ENCODE measurements around the gene MRPL33.
"Not testable (repeated sequence)": the region's sequence is repeated elsewhere in the genome, so short reads cannot be mapped to it uniquely, and the experiment has no call there.

MRPL33 gene

DNA sequence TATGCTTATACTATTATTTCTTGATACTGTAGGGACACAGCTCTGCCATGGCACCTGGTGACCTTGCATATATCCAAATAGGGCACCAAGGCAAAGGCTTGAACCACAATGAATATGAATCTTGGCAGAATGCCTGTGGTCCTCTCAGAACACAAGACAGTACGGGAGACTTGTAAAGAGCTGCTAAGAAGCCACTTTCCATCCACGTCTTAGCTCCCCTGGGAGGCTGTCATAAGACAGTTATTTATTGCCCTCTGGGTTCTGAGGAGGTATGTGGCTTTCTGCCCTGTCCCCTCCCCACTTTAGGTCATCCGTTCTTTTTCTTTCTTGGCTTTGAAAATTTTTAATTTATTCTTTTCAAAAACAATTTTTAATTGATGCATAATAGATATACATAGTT is 29.8 kb upstream of the MRPL33 start:
- DNase-seq (ENCODE audit: low spot score): no peak

DNA sequence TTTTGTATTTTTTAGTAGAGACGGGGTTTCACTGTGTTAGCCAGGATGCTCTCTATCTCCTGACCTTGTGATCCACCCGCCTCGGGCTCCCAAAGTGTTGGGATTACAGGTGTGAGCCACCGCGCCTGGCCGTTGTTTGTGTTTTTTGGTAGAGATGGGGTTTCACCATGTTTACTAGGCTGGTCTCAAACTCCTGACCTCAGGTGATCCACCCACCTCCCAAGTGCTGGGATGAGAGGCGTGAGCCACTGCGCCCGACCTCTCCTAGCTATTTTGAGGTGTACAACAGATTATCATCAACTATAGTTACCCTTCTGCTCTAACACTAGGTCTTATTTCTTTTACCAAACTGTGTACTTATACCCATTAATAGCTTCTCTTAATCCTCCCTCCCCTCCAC is 28.9 kb upstream of the MRPL33 start:
- DNase-seq (ENCODE audit: low spot score): no peak

DNA sequence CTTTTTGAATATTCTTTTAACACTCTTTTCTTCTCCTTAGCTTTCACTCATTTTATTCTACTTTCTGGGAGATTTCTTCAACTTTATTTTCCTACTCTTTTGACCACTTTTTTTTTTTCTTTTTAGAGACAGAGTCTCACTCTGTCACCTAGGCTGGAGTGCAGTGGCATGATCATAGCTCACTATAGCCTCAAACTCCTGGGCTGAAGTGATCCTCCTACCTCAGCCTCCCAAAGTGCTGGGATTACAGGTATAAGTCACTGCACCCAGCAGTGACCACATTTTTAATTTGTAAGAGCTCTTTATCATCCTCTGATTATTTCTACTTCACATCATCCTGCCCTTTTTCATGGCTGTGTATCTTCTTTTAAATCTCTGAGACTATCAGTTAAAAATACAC is 26.0 kb upstream of the MRPL33 start:
- DNase-seq (ENCODE audit: low spot score): not testable (repeated sequence)

DNA sequence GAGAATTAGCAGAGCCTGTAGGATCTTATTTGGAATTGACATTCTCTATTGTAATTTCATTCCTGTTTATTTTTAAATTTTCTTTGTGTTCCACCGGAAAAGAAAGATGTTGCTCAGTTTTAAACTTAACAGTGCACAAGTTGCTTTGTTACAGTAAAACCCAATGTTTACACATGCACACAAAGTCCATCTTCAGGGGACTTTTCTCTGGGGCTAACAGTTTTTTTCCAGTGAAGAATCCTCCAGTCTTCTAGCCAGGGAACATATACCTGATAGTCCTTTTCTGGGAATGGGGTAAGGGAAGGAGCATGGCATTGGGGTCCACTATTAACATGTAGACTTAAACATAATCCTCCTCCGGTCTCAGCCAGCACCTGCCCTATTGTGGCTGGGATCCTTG is 25.2 kb upstream of the MRPL33 start:
- DNase-seq (ENCODE audit: low spot score): no peak

DNA sequence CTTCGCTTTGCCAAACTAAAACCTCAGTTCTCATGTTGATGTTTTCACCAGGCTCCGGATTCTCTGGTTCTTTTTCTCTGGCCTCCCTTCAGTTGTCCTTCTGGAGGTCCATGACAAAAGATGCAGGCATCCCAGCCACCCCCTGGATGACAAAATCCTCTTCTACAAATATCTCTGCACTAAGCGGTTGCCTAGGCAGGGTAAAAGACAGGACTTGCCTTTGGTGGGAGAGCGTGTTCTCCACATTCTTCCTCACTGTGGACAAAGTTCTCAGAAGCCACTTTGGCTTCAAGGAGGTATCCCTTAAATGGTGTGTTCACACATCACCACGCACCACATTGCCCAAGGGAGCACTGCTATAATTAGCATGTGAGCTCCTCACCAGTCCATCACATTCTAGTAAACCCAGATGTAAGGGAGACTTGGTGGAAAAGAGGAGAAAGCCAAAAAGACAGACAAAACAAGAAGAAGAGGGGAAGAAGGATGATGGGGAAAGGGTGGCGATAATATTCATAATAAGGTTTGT is 23.6 kb upstream of the MRPL33 start:
- DNase-seq (ENCODE audit: low spot score): no peak

DNA sequence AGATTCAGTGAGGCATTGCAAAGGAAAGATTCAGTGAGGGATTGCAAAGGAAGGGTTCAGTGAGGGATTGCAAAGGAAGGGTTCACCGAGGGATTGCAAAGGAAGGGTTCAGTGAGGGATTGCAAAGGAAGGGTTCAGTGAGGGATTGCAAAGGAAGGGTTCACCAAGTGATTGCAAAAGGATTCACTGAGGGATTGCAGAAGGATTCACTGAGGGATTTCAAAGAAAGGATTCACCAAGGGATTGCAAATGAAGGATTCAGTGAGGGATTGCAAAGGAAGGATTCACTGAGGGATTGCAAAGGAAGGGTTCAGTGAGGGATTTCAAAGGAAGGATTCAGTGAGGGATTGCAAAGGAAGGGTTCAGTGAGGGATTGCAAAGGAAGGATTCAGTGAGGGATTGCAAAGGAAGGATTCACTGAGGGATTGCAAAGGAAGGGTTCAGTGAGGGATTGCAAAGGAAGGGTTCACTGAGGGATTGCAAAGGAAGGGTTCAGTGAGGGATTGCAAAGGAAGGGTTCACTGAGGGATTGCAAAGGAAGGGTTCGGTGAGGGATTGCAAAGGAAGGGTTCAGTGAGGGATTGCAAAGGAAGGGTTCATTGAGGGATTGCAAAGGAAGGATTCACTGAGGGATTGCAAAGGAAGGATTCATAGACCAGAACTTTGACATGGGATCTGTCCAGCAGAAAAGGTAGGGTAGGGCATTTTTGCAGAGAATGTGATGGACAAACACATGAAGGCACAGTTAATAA is 22.5 kb upstream of the MRPL33 start:
- DNase-seq (ENCODE audit: low spot score): not testable (repeated sequence)

DNA sequence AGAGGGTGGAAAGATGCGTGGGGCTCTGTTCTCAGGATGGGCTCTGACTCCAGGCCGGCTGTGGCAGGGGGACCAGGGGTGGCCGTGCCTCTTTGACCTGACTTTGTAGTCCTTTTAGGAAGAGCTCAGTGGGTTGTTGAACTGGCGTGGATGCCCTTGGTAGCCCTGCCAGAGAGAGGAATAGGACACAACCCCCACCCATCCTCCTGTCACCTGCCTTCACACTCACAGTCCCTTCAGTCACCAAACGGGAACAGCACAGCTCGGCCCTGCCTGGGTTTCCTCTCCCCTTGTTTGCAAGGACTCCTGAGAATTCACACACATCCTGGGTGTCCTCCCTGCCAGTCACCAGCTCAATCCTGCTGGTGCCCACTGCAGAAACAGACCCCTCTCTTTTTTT is 20.1 kb upstream of the MRPL33 start:
- no peak for DNase-seq (ENCODE audit: low spot score)

DNA sequence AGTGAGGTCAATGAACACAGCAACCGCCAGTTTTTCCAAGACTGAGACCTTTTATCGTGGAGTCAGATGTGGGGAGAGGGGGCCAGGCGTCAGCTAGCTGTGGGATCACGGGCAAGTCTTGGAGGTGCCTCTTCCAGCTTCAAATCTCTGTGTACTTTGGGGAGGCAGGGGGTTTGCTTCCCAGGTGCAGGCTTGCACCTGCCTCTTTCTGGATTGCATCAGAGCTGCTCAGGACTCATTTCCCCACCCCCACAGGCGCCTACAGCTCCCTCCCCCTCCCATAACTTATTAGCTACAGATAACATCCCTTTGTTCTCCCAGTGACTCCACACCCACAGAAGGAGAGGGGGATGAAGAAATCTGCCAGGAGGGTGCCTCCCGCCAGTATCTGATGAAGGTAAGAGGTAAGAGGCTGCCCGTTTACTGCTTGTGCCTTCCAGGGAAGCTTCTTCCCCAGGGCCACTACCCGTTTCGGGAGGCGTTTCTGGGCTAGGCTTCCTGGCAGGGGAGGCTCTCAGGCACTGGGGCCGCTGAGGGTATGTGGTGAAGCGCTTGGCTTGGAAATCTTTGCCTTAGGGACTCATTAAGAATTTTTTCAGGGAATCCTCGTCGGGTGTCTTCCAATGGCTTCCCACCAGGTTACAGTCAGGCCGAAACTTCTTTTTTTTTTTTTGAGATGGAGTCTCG is 18.8 kb upstream of the MRPL33 start:
- no peak for DNase-seq (ENCODE audit: low spot score)

DNA sequence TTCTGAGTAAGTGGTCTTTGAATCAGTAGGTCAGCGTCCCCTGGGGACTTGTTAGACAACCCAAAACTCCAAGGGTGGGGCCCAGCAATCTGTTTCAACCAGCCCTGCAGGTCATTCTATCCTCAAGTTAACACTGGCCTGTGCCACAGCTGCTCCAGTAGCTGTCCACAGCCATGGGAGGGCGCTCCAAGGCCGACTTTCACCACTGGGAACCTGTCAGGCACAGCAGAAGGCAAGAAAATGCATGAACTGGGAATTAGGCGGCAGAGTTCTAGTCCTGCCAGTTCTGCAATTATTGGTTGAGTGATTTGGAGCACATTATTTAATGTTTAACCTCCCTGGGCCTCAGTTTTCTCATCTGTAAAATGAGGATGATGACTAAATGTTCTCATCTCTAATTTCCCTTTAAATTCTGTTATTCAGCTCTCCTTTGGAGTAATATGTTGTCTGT is 17.4 kb upstream of the MRPL33 start:
- peak; percentile 82 for DNase-seq (ENCODE audit: low spot score)

DNA sequence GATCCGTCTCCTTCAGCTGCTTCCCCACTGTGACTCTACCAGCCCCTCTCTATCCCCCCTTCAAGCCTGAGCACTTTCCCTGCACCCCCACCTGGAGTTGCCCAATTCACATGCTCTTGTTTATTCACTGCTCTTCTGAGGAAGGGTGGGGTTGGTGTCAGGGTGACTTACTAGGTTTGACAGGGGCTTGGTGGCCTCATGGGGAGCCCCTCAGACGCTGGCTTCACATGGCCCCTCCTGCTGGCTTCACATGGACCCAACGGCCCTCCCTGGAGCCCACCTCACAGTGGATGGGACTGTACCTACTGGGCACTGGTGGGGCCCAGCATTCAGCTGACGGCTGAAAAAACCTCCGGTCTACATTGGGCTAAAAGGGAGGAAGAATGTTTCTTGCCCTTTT is 16.7 kb upstream of the MRPL33 start:
- no peak for DNase-seq (ENCODE audit: low spot score)

DNA sequence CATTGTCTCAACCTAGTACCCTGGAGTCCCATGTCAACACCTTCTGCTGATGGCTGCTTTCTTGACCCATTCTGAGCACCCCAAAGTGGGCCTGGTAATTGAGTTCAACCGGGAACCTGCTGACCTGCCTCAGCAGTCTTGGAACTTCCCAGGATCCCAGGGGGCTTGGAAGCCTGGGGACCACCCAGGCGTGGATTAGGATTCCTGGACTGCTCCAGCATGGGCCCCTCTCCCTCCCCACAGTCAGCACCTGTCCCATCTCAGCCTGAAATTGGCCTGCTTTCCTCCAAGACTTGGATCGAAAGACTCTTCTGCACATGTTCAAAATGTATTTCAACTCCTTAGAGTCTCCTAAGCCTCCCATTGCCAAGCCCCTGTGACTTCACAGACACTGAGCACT is 15.4 kb upstream of the MRPL33 start:
- DNase-seq (ENCODE audit: low spot score): no peak

DNA sequence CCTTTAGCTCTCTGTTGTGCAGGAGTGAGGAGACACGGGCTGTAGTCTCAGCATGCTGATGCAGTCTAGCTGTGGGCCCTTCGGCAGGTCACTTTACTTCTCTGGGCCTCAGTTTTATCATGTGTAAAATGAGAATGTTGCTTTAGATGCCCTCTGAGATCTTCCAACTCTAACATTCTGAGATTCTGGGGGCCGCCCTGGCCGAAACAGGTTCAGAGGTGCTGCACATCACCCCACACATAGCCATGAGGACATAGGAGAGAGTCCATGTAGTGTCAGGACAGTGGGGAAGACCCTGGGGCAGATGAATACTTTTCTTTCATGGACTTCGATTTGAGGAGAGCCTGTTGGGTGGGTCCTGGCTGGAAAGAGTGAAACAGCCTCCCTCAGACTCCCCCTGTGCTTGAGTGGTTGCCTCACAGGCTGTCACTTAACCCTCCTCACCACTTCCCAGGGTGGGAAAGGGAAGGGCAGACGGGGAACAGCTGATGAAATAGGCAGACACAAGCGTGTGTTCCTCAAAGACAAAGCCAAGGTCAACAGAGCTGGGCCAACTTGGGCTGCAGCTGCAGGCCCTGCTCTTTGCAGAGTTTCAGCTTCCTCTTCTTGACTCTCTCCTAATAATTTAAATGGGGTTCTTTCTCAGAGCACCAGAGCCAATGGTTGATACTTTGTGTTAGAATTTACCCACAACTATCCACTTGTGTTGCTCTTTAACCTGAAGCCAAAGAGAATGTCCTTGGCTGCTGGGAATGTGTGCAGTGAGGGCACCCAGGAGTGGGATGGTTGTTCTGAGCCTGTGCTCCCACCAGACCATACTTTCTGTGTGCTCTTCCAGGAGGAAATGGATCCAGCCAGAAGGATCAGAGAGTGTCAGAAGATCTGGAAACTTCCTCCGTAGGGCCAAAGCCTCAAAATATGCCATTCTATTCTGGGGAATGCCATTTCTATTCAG is 14.7 kb upstream of the MRPL33 start:
- DNase-seq (ENCODE audit: low spot score): no peak

DNA sequence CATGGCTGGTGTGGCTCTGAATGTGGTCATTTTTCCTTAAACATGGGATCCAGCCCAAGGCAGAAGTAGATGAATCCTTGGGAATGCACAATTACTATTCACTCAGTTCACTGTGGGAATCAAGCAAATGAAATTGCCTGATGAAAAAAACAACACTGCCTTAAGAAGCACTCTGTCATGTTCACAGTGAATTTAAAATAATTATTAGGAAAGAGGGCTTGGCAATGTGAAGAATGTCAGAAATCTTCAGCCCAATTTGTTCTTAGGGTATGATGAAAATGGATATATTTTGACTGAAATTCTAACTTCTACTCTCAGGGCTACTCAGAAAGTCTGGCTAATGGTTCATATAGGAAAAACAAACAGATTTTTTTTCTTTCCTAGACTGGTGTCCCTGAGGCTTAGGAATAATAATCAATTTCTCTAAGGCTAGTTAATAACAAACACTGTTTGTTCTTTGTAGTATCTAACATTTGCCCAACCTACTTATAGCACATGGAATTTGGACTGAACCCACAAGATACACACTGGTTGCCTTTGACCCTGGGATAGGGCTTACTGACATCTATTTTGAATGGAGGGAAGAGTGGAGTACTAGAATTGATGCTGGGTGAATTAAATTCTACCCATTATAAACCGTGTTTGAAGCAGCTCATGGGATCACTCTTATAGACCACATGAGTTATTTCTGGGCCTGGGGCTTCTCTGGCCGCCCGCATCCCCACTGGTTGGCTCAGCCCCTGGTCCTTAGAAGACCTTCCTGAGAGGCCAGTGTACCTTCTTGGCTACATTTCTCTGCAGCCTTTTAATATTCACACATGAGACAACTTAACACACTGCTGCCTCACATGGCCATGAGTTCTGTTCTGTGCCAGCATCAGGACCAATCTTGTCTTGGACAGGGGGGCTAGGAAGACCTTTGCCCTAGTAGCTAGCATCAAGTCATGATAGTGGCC is 8.3 kb upstream of the MRPL33 start:
- DNase-seq (ENCODE audit: low spot score): no peak

DNA sequence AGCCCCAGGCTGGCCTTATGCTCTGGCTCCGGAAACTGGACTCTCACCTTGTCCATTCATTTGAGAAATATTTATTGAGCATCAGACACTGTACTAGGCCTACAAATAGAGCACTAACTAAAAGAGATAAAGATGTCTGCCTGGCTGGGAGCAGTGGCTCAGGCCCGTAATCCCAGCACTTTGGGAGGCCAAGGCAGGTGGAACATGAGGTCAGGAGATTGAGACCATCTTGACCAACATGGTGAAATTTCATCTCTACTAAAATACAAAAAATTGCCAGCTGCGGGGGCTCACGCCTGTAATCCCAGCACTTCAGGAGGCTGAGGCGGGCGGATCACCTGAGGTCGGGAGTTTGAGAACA is 7.6 kb upstream of the MRPL33 start:
- no peak for DNase-seq (ENCODE audit: low spot score)

DNA sequence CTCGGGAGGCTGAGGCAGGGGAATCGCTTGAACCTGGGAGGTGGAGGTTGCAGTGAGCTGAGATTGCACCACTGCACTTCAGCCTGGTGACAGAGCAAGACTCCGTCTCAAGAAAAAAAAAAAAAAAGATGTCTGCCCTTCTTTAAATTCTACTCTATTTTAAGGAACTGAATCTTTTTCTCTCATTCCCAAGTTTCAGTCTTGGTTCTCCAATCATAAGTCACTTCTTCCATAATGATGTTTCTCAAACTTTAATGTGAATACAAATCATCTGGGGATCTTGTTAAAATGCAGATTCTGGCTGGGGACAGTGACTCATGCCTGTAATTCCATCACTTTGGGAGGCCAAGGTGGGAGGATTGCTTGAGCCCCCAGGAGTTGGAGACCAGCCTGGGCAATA is 7.0 kb upstream of the MRPL33 start:
- not testable (repeated sequence) for DNase-seq (ENCODE audit: low spot score)

DNA sequence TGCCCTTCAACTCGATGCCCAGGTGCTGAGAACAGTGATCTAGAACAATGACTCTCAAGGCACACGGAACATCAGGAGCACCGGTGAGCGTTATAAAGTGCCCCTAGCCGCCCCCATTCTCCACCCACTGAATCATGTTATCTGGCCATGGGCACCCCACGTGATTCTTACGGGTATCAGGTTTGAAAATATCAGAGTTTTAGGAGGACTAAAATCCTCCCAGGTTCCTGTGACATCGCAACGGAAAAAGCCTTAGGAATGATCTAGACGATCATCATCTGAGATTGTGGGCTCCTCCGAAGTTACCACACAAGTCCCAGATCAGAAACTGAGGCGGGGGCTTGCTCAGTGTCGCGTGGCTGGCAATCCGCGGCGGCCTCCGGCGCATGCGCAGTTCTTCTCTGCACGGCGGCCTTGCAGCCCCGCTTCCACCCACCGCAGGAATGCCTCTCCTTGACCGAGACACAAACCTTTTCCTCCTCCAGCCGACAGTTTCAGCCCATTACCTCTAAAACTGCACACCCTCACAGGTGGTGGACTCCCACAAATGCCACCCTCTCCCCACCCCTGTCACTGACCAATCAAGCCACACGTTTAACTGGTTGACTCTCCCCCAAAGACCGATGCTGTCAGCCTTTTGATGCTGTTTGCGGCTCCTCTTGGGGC is 5.8 kb upstream of the MRPL33 start:
- DNase-seq (ENCODE audit: low spot score): no peak

DNA sequence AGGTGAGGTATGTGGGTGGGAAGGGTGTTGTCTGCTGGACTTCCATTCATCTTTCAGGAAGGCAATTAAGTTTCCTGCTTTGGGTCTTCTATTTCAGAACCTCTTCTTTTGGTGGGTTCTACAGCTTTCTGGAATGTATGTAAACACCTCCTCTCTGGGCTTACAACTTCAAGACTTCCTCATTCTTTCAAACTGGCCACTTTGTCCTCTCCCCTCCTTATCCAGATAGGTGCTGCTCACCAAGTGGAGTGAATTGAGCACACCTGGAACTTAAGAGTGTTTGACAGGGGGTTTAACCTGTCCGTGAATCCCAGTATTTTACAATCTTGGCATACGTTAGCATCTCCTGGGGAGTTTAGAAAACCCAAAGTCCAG is 5.2 kb upstream of the MRPL33 start:
- no peak for DNase-seq (ENCODE audit: low spot score)

DNA sequence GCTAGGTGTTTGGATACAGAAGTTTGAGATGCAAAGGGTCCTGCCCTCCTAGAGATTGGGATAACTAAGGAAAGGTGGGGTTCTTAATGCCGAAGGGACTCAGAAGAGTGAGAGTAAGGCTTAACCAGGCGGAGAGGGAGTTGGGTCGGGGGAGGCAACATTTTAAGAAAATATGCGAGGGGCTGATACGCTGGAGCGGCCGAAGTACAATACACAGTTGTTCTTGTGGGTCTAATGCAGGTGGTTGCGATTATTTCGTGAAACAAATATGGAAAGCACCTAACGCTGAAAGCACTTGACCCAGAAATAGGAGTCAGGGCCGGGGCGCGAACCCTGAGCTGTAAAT is 344 bp upstream of the MRPL33 start:
- DNase-seq (ENCODE audit: low spot score): no peak

DNA sequence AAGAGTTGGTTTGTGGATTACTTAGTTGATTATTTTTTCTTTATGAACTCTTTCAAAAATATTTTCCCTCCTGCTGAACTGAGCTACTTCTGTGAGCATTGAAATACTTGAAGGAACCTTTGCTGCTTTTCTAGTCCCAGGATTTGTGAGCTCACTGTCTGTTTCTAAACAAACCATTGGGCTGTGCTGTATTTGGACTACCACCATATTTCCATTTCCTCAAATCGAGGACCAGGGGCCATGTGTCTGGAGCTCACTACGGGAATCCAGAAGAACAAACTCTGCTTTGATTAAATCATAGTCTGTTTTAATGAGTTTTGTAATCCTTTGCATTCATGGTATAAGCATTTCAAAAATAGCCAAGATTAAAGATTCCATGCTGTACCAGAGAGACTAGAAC is 1.3 kb downstream of the MRPL33 start:
- DNase-seq (ENCODE audit: low spot score): no peak

DNA sequence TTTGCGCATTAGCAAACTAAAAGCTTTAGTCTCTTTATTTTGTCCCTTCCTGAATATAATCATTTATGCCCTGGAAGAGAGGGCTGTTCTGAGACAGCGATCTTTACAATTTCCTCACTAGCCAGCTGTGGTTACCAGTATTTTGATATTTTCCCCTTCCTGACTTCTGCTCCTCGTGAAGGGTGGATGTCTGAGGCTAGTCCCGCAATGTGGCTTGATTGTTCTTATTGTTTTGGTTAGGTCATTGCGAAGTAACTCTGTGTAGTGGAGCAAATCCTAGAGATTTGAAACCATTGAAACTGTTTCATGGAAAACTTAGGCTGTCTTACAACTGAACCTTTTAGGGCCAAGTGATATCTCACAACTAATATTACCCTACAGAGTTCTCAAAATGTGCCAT is 2.4 kb downstream of the MRPL33 start:
- no peak for DNase-seq (ENCODE audit: low spot score)

DNA sequence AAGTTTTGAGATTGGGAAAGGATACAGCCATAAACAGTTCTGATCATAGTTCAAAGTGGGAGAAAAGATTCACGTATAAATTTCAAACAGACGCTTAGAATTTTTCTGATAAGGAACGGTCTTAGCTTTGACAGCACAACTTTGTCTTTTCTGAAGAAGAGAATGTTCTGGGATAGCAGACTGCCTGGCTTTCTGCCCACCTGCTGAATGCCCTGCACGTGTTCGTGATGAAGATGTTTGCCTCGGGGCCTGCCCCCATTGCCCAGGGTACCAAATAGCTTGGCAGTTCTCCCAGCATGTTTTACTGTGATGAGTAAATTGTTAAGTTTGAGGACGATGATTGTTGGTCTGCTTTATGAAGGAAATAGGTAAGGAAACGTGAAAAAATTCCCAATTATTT is 4.6 kb downstream of the MRPL33 start:
- DNase-seq (ENCODE audit: low spot score): no peak
